Activated T-cell treated with anti-CD3 and anti-CD28 coated beads for 48 hours (primary cell): ENCODE measurements around the gene UPK2.
"Not testable (repeated sequence)": the region's sequence is repeated elsewhere in the genome, so short reads cannot be mapped to it uniquely, and the experiment has no call there.

ENCODE experiments used
- DNase-seq: peaks from one replicate; pipeline ENCODE4 v3.0.0-alpha.2; 2020; ENCODE audit warnings: low read depth

The UPK2 gene

GRCh38 chr11:118988280-118988679 is 32.2 kb downstream of the UPK2 start:
- DNase-seq = no peak

- not testable (repeated sequence) for DNase-seq
Measured at GRCh38 chr11:118991486-118992038, 35.5 kb downstream of the UPK2 start.

GRCh38 chr11:118996926-118997626 is 41.0 kb downstream of the UPK2 start:
- peak; percentile 38 for DNase-seq

GRCh38 chr11:118997627-118998387 is 41.7 kb downstream of the UPK2 start, which contains the start of gene CENATAC:
TSS of gene CENATAC (plus strand) at chr11:118998138. CDS start at chr11:118998198, 60 bp downstream.
- peak; percentile 97 for DNase-seq

GRCh38 chr11:118998388-118998717 is 42.3 kb downstream of the UPK2 start:
- DNase-seq = no peak

- DNase-seq = no peak
Measured at GRCh38 chr11:118998822-118999221, 42.7 kb downstream of the UPK2 start.

- no peak for DNase-seq
Measured at GRCh38 chr11:119000906-119001305, 44.8 kb downstream of the UPK2 start.

- no peak for DNase-seq
Measured at GRCh38 chr11:119006656-119007055, 50.6 kb downstream of the UPK2 start.
